Stimulated activated CD8-positive, alpha-beta memory T cell treated with anti-CD3 and anti-CD28 coated beads, Interleukin-2, amount 100 ng/mL, for 1 hour (primary cell): Measurements from ENCODE around the gene VPS35L.
"Not testable (repeated sequence)": the region's sequence is repeated elsewhere in the genome, so short reads cannot be mapped to it uniquely, and the experiment has no call there.

ENCODE experiments used
- DNase-seq, 2 donors: peaks; one replicate each; pipeline ENCODE4 v3.0.0-alpha.2; 2020; ENCODE audit warnings: low read depth in 2 of 2

The VPS35L gene

DNA sequence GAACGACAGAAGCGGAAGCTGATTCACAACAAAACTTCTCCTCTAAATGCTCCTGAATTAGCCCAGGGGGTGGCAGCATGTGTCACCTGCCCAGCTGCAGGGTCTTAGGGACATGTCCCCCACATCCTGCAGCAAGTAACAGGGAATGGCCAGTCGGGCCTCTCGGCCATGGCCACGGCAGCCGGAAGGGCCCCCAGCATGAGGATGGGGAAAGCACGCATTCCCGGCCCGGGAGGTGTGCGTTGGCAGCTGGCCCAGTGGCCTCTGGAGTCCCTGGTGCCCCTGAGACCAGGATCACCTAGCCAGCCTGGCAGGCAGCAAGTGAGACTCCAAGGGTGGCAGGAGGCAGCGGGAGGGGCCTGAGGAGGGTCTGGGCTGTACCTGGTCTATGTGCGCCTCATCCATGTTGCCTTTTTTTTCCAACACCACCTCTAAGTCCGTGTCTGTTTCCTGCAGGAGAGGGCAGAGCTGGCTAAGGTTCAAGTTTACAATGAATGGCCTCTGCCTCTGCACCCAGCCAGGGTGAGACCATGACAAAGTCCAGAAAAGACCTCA lies 155.6 kb downstream of the VPS35L start:
- DNase-seq: no peak

DNA sequence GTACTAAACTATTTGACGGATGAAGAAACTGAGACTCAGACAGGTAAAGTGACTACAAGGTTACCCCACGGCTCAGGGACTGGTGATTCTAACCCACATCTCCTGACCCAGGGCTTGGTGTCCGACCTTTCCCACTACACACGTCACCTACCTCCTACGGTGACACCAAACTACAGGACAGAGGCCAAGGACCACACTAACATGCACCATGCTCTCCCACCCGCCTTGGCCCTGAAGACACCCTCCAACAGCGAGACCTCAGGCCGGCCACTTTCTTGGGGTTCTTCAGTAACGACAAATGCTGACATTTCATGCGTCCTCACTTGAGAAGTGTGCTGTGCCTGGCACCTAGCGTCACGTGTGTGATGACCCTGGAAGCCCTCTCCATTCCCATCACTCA lies 156.1 kb downstream of the VPS35L start:
- no peak for DNase-seq

DNA sequence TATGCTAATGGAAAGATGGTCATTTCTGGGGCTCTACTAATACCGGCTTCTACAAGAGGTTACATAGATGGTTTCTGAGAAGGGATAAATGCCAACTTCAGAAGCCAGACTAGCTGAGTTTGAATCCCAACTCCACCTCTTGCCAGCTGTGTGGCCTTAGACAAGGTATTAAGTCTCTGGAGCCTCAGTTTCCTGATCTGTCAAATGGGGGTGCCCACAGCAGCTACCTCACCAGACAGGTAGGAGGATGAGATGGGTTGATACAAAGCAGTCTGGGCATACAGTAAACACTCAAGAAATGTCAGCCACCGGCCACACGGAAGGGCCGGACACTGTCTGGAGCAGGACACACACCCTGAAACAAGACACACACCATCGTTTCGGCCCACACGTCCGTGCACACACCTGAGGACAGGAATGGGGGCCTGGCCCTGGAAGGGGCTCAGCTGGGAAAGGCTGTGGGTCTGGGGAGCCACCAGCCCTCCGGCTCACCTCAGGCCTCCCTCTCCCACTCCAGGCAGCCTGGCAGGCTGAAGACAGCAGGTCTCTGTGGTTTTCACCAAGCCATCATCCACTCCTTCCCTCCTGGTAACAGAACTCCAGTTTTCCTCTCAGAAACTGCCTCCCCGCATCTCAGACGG lies 157.0 kb downstream of the VPS35L start:
- no peak for DNase-seq

DNA sequence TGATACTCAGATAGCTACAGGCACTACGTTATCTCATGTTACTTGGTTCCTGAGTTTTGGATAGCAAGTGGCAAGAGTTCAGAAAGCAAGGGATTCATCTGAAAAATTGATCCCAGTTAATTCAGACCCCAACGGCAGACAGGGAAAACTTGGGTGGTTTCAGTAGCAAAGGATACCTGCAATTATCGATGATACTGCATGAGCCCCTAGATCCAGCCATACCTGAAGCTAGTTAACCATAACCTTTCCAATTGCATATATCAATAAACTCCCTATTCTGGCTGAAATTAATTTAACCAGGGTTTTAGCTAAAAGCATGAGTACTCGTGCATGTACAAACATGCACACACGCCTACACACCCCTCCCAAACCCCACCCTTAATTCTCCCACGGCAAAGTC lies 158.2 kb downstream of the VPS35L start:
- DNase-seq: no peak

DNA sequence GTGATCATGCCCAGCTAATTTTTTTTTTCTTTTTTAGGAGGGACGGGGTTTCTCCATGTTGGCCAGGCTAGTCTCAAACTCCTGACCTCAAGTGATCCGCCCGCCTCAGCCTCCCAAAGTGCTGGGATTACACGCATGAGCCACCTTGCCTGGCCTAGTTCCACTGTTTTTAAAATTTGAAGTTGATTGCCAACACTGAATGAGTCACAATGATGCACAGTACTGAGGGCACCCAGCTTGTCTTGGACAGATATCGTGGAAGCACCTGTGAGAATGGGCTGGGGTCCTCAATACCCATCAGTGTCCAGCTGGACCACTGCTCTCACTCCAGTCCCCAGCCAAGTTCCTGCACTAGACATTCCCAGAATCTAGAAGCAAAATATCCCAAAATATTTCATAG lies 160.1 kb downstream of the VPS35L start:
- no peak for DNase-seq

DNA sequence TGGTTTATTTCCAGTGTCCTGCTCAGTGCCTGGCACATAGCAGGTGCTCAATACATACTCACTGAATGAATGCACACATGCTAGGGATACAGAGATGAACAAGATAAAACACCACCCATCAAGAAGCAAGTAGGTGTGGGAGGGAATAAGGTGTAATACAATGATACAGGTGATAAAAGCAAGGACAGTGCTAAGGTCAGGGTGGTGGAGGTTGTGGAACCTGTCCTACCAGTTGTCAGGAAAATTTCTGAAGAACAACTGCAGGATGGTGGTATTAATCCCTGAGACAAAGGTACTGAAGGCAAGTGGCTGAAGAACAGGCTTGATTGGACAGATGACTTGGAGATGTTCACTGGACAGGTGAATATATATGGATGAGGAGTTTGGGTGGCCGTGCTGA lies 160.7 kb downstream of the VPS35L start:
- no peak for DNase-seq

DNA sequence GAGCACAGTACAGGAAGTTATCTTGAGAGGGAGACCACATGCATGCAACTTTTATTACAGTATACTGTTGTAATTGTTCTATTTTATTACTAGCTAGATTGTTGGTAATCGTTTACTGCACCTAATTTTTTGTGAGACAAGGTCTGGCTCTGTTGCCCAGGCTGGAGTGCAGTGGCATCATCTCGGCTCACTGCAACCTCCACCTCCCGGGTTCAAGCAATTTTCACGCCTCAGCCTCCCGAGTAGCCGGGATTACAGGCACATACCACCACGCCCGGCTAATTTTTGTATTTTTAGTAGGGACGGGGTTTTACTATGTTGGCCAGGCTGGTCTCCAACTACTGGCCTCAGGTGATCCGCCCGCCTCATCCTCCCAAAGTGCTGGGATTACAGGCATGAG lies 161.2 kb downstream of the VPS35L start:
- not testable (repeated sequence) for DNase-seq

DNA sequence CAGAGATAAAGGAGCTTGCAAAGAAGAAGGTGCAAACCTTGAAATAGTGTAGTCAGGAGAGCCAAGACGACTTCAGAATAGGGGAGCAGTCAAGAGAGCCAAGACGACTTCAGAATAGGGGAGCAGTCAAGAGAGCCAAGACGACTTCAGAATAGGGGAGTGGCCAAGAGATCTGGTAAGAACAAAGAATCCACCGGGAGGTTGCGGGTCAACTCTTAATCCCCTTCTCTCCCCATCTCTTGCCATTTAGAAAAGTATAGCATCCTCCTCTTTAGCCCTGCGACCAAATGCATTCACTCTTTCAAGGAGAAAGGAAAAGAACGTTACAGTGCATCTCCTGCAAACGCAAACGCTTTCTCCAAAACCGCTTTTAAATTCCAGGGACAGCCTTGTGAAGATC lies 161.8 kb downstream of the VPS35L start:
- no peak for DNase-seq

DNA sequence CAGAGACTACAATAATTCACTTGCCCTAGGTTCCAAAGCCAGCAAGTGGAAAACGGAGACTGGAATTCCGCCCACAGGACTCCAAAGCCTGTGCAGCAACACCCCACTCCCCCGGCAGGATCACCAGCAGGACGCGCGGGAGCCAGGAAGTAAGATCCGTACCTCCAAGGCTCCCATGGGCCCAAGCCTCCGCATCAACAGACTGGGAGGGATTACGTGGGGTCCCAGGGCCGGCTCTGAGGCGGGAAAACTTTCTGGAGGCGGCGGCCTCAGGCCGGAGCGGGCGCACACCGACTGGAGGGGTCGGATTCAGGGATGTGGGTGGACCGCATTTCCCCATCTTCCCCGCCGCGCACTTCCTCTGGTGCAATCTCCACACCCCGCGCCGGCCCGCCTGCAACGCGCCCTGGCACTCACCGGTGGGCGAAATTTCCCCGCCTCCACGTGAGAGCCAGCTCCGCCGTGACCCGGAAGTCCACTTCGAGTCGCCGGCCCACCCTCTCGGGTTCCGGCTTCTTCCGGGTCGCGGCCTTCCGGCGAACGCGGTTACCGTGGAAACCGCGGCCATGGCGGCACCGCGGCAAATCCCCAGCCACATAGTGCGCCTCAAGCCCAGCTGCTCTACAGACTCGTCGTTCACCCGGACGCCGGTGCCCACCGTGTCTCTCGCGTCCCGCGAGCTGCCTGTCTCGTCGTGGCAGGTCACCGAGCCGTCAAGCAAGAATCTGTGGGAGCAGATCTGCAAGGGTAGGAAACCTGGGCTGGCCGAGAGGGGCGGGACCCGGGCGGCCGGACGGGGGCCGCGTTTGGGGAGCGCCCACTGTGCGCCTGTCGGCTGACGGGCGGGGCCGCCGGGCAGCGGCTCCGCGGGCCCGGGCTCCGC lies 162.5 kb downstream of the VPS35L start, which contains the start of the genes IQCK and KNOP1:
Gene IQCK, plus strand, starts transcription at position 531 of the 883 bp plus-strand sequence. Its CDS starts 36 bp downstream, at position 567.
Gene KNOP1, minus strand, starts transcription at position 487 of the 883 bp plus-strand sequence. CDS start 3,192 bp downstream, outside the sequence.
- peak; percentile 73 to 78 for DNase-seq

DNA sequence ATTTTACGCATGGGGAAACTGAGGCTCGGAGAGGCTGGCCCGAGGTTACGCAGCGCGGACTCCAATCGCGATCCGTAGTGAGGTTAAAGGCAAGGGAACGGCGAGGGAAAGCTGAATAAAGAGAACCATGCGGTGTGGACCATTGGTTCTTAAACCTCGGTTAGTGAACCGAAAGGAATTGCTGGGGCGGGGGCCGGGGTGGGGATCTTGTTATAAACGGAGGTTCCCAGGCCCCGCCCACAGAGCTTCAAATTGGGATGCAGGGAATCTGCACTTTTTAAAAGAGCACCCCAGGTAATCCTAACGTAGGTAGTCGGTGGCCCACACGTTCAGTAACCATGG lies 163.1 kb downstream of the VPS35L start:
- no peak for DNase-seq

DNA sequence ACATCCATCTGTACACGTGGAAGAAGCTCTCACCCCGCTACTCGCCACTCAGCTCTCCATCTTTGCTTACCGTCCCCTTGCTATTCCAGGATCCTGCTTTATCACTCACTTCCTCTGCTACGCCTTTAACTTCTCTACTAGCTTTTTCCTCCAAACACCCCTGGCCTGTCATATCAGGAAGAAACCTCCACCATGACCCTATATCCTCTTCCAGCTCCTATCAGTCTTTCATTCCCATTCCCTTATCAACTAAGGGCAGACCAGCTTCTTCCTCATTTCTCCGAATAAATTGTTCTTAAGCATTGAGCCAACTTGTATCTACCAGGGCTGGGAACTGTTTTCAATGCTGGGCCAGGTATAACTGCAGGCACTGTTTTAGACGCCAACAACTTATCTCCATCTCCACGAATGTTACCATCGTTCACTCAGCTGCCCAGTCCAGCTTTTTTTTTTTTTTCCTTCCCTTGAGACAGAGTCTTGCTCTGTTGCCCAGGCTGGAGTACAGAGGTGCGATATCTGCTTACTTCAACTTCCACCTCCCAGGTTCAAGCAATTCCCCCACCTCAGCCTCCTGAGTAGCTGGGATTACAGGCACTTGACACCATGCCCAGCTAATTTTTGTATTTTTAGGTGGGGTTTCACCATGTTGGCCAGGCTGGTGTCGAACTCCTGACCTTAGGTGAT lies 166.9 kb downstream of the VPS35L start:
- no peak for DNase-seq

DNA sequence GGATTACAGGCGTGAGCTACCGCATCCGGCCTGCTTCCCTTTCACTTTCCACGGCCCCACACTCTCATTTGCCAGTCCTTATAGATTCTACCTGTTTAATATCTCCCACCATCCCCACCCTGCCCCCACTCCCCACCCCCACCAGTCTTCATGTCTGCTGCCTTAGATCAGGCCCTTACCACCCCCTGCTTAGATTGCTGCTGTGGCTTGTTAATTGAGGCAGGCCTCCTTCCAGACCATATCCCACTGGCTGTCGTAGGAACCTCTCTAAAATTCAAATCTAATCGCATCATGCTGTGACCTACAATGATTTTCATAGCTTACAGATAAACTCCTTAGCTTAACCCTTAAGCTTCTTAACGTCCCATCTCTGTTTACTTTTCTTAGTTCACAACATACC lies 167.5 kb downstream of the VPS35L start:
- DNase-seq: no peak

DNA sequence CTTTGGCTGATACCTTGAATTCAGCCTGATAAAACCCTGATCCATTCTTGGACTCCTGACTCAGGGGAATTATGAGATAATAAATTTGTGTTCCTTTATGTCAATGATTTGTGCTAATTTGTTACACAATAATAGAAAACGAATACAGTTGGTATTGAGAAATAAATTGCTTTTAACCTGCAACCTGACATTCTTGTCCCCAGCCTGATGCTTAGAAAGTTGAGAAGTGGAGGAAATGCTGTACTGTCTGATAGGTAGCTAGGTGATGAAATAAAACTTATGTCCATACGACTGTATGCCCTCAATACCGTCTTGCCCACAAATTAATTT lies 173.1 kb downstream of the VPS35L start:
- no peak for DNase-seq

DNA sequence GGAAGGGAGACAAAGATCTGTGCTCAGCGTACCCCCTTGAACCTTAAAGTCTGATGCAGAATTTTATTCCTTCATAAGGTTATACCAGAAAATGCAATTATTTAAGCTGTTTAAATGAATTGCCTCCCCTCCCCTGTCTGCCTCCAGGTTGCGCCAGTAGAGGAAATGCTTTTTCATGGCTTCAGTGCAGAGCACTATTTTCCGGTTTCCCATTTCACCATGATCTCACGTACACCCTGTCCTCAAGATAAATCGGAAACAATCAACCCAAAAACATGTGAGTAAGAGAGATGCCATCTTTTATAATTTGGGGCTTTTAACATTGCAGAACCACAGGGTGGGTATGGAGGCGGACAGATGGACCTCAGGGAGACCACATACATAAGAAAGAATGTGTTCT lies 178.0 kb downstream of the VPS35L start:
- no peak for DNase-seq

DNA sequence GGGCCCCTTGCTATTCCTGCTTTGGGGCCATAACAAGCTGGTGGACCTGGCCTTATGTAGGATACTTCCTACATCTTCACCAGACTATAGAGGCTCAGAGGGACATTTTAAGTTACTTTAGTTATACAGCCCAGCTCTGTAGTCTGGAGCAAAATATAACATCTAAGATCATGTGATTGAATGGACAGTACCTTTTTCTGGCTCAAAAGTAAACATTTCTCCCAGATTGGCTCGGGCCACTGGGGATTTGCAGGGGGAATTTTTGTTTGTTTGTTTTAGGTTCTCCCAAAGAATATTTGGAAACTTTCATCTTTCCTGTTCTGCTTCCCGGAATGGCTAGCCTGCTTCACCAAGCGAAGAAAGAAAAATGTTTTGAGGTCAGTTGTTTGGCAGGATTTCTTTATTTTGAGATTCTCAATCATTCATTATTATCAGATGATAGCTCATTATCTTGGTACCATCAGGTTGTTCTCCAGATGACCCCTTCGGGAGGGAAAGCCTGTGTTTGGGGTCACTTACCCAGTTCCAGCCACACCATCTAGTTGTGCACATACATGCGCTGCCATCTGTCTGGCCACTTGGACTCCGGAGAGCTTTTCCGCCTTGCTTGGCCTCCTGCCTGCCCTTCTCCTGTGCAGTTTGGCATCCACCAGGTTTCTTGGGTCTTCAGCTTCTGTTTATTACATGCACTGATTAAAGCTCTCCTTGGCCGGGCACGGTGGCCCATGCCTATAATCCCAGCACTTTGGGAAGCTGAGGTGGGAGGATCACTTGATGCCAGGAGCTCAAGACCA lies 179.8 kb downstream of the VPS35L start:
- no peak for DNase-seq

DNA sequence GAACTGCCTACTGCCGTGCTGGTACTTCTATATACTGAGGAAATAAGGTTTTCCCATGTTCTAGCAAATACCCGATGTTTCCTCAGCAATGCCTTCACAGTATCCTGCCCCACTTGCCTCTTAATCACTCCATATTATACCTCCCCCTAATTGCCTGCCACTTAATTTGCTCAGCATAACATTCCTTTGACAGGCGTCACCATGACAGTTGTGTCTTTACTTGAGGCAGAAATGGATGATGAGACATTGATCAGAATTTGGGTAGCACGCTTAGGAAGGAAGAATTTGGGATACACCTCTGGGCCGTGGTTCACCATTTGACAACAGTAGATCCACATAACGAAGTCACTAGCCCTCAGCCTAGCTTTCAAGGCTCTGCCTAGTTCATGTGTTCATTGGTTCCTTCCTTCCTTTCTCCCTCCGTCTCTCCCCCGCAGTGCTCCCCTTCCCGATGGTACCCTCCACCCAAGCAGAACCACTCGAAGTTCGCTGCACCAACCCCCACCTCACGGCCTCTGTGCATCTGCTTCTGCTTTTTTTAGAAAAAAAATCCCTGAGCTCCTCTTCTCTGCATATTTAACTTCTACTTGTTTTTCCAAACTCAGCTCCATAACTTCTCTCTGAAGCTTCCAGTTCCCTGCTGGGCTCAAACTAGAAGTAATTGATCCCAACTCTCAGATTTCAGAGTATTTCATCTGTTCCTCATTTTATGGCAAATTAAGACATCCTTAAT lies 182.0 kb downstream of the VPS35L start:
- DNase-seq: no peak

DNA sequence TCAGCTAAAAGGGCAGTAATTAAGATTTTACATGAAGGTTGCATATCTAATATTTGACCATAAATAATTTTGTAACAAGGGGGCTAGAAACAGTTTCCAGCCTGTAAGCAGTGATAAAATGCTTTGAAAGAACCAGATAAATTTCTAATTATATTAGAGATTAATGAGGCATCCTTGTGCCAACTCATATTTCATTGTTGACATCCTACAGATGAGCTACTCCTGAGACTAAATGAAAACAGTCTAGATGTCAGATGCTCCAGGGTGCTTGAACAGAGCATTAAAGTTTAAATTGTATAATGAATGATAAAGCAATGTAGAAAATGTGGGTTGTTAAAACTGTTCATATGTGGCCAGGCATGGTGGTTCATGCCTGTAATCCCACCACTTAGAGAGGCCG lies 185.9 kb downstream of the VPS35L start:
- no peak for DNase-seq

DNA sequence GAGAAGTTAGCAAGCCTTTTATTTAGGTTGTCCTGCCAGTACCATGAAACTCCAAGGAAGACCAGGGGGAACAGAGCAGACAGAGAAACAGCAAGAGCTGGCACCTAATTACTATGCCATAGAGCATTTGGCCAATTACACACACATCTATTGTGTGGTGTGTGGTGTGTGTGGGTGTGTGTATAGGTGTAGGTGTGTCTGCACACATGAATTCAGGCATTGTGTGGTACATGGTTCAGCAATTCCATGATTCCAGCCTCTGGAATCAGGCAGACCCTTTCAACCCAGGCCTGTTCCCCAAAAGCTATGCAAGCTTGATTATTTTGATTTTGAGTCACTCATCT lies 188.3 kb downstream of the VPS35L start:
- no peak for DNase-seq

DNA sequence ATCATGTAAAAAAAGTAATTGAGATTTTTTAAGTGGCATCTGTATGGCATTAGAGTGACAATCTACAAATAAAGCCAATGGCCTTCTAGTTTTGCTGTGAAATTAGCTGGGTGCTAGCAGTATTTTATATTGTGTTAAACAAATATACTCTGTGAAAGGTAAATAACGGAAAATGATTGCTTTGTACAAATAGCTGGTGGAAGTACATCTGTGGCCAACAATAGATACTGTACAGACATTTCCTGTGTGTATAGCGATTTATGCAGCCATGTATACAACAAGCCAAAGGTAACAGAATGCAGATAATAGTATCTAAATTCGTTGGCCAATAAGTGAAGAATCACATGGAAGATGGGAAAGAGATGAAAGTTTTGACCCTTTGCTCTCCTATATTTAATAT lies 189.2 kb downstream of the VPS35L start:
- DNase-seq: no peak

DNA sequence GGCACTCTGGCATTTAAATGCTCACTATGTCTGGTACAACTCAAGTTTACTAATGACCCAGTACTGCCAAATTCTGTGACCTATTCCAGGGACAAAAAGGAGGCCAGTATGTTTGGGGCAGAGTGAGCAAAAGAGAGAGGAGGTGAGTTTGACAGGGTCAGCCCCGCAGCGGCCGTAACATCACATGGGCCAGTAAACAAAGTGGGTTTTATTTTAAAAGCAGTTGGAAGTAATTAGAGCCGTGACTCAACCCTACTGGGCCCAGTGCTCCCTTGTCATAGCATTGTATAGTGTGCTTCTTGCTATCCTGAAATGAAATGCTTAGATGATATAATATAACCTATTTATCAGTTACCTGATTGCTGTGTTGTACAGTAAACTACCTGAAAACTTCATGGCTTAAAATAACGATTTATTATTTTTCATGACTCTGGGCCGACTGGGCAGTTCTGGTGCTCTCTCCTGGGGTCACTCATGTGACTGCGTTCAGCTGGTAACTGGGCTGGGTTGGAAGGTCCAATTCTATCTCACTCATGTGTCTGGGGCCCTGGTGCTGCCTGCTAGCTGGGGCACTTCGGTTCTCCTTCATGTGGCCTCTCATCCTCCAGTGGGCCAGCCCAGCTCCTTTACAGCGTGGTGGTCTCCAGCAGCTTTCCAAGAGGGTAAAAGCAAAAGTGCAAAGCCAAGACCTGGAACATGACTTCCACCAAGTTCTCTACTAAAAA lies 189.9 kb downstream of the VPS35L start:
- no peak for DNase-seq
